ENCODE results near the gene MACROD2.
"Not testable (repeated sequence)": the region's sequence is repeated elsewhere in the genome, so short reads cannot be mapped to it uniquely, and the experiment has no call there.

Gene MACROD2

GRCh38 chr20:15336536-15336935, 1341.2 kb downstream of the MACROD2 start:
- DNase-seq, result no peak

DNA sequence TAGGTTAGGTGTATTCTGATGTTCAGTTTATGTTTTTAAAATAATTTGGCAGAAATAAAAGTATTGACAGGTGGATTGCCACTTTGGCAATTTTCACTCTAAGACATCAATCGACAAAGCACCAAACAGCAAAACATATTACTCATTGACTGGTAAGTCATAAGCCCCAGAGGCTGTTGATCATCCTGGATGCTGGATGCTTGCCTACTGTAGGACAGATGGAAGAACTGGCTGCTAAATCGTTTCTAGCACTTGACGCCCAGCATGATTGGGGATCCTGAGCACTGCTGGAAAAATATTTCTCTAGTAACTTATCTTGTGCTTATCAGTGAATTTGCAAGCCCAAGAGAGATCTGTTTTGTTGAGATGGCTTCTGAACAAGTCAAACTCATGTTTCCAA, 1343.9 kb downstream of the MACROD2 start:
- no peak for DNase-seq

- no peak for DNase-seq
Measured at GRCh38 chr20:15342991-15343523, 1347.7 kb downstream of the MACROD2 start.

DNA sequence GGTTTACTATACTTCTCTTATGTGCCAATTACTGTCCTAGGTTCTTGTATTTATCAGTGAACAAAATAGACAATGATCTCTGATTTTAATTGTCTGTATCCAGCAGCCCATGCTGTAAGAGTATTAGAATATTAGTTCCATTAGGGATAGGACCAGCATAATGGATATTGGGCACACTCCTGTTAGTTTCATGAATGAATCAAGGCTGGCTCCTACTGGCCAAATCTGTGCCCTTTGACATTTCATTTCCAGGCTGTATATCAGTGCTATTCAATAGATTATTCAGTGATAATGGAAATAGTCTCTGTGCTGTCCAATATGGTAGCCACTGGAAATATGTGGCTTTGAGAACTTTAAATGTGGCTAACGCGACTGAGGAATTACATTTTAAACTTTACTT, 1350.0 kb downstream of the MACROD2 start:
- DNase-seq, result no peak

- DNase-seq, result no peak
Measured at GRCh38 chr20:15346657-15347280, 1351.5 kb downstream of the MACROD2 start.

DNA sequence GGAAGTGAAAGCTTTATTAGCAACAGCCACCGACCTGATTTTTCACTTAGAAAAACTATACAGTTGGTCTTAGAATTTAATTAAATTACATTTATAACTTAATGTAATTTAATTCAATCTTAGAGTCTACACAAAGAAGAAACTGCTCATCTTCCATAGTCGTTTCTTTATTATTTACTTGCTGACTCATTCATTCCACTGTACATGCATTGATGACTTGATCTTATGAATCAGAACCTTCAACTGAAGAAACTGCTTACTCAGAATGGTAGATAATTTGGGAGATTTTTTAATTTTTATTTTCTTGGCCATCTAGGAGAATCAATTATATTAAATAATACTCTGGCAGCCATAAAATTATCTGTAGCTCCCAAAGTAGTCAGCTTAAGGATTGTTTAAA, 1363.7 kb downstream of the MACROD2 start:
- no peak for DNase-seq

DNA sequence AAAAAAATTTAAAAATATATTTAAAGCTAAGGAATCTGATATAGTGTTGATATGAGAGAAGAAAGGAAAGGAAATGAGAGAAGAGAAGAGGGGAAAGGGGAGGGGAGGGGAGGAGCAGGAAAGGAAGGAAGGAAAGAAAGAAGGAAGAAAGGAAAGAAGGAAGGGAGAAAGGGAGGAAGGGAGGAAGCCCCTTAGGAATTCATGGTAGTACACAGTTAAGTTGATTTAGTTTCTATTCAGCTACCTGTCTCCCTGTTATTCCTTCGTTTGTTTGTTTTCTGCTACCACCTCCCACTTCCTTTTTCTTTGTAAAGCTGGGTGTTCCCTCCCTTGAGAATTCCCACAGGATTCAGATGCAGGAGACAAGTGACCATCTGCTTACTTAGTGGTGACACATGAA, 1367.5 kb downstream of the MACROD2 start:
- DNase-seq, result no peak

GRCh38 chr20:15364781-15365180, 1369.5 kb downstream of the MACROD2 start:
- no peak for DNase-seq

- DNase-seq, result no peak
Measured at GRCh38 chr20:15370370-15370769, 1375.1 kb downstream of the MACROD2 start.

- no peak for DNase-seq
Measured at GRCh38 chr20:15374682-15375081, 1379.4 kb downstream of the MACROD2 start.

GRCh38 chr20:15375836-15376235, 1380.5 kb downstream of the MACROD2 start:
- DNase-seq, result no peak

DNA sequence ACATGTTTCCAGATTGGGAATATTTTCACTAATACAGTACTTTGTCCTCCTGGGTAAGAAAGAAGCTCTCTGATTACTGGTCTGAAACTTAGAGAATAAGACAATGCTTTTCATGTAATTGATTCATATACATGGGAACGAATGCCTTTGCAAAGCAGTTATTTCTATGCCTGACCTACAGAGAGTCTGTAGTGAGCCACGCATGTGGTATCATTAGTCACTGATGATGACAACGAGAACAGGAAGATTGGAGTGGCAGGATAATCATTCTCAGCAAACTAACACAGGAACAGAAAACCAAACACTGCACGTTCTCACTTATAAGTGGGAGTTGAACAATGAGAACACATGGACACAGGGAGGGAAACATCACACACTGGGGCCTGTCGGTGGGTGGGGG, 1382.3 kb downstream of the MACROD2 start:
- DNase-seq, result not testable (repeated sequence)

DNA sequence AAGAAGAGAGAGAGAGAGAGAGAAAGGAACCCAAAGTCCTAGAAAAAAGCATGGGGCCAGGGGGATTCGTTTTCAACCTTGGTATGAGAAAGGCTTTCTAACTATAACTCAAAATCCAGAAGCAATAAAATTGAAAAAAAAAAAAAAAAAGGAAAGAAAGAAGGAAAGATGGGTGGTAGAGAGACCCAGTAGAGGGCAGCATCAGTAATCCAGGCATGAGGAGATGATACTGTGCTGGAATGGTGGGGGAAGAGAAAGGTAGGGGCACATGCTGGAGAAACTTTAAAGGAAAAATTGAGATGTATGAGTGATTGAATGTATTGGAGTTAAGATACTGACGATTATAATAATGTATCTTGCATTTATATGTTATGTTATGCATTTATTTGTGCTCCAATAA, 1382.8 kb downstream of the MACROD2 start:
- DNase-seq, result no peak

DNA sequence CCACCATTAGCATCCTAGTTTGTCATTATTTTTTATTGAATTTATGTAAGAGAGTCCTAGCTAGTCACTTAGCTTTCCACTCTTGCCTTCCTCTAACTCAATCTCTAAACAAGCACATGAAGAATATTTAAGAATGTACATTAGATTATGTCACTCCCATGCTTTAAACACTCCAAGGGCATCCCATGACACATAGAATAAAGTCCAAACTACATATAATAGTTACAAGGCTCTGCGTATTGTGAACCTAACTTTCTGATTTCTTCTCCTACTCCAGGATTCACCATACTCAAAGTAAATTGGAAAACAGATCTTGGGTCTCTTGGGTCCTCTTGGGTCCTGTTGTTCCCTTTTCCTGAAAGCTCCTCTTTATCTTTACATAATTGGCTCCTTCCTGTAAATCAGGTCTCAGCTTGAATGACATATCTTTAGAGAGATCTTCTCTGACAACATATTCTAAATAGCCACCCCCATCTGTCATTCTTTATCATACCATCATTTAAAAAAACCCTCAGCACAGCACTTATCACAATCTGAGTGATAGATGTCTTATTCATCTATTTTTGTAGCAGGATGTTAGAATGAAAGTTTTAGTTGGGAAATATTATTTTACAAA, 1384.5 kb downstream of the MACROD2 start:
- DNase-seq, result no peak

- DNase-seq, result no peak
Measured at GRCh38 chr20:15380770-15381169, 1385.5 kb downstream of the MACROD2 start.

DNA sequence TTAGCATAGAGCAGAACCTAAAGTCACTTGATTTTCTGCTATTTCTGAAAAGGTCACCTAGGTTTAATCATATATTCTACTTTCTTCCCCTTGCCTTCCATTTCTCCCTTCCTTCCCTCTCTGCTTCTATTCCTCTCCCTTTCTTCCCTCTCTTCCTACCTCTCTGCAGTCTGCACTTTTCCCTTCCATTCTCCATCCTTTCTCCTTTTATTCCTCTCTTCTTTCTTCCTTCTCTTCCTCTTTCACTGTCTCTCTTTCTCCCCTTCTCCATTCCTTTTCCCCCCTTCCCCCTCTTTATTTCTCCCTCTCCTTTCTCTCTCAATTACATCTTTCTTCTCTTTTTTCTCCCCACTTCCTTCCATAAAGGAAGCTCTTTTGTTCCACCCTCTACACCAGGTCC, 1391.9 kb downstream of the MACROD2 start:
- no peak for DNase-seq

DNA sequence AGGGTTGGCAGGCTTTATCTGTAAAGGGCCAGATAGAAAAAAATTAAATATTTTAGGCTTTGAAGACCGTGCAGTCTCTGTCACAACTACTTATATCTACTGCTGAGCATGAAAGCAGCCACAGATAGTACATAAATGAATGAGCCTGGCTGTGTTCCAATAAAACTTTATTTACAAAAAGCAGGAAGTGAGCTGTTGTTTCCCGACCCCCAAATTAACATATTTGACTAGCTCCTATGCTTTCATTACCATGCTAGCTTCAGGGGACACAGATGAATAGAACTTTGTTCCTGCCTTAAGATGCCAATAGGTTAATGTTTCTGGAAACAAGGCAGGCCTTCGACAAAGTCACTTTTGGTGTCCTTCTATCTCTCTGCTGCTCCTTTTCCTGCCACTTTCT, 1400.1 kb downstream of the MACROD2 start:
- no peak for DNase-seq

GRCh38 chr20:15396026-15396425, 1400.7 kb downstream of the MACROD2 start:
- no peak for DNase-seq

GRCh38 chr20:15396900-15397299, 1401.6 kb downstream of the MACROD2 start:
- no peak for DNase-seq

- no peak for DNase-seq
Measured at GRCh38 chr20:15399781-15400180, 1404.5 kb downstream of the MACROD2 start.

DNA sequence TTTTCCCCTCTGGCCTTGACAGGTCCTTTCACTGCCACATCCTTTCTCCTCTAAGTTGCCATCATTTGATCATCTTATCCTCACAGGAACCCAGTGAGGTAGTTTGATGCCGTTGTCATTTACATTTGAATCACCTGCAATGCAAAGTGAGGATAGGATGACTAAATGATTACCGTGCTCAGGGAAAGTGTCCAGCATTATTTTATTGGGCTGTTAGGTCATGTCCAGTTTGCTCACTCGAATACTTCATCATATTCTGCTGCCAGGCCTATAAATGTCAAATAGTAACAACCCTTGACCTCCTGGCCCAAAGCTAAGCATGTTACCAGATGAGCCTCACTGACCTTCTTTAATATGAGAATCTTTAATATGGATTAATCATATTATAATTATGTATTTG, 1410.8 kb downstream of the MACROD2 start:
- DNase-seq, result no peak

GRCh38 chr20:15411781-15412180, 1416.5 kb downstream of the MACROD2 start:
- DNase-seq, result no peak

- DNase-seq, result no peak
Measured at GRCh38 chr20:15415908-15416307, 1420.6 kb downstream of the MACROD2 start.

DNA sequence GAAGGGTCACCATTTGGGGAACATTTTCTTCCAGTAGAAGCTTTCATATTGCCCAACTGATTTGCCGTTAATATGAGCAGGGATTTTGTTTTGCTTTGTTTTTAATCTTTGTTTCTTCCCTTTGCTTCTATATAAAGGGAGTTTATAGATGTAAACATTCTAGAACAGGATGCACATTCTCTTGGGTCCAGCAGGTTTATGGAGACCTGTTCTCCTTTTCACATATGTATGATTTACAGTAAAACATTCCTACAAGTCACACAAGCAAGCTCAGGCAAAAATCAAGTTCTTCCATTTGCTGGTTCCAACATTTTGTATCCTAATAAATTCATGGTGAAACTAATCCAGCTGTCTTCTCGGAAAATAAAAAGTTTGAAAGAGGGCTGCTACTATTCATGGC, 1424.5 kb downstream of the MACROD2 start:
- DNase-seq, result no peak

DNA sequence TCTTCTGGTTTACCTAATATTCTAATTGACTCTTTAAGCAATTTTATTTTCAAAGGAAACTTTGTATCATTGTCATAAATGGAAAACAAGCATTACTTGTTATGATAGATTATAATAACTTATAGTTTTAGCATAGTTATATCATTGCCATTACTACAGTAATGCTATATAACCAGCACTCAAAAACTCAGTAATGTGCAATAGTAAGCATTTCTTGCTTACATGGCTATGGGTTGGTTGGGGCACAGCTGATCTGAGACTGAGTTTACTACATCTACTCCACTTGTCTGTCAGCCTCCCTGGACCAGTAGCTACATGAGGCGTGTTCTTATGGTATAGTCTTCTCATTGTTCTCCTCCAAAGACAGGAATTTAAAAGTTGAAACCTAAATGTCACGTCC, 1427.7 kb downstream of the MACROD2 start:
- DNase-seq, result no peak

Measured in Kasumi-1 (cell line).